ENCODE data around the gene LRRK1. TPM values are rescaled to one million over a fixed set of nuclear protein-coding genes. Genes with fewer than 3 reads are reported as not detected.

LRRK1 gene
- total RNA-seq, 3 donors from 2014 or later (not counting 1 experiment from before 2014, with no cell fraction given), result 1.2 to 5.5 (median 3.2) TPM

- Mint-ChIP-seq H3K27ac (no peak overlapping the region), H3K36me3 (no peaks in the 10 kb centered on the region), H3K27me3 (ENCODE audit: low read depth in 2 of 2) (peaks cover 1 to 5% of the 10 kb centered on the region in 2 donors), H3K9me3 (no peaks in the 10 kb centered on the region), H3K4me1 (no peaks in the 10 kb centered on the region), H3K4me3 (no peak overlapping the region)
- WGBS (ENCODE audit: insufficient coverage), result 93% methylated on average over 17 of the region's 17 CpGs
- peaks cover 3% of the 10 kb centered on the region for H3K4me1 ChIP-seq (ENCODE audit: control insufficient read depth, insufficient read depth, low read length)
- DNase-seq (peak in 1 of 2 donors; percentile 5), ATAC-seq (no peak)
- TF ChIP-seq, protein P1, sequence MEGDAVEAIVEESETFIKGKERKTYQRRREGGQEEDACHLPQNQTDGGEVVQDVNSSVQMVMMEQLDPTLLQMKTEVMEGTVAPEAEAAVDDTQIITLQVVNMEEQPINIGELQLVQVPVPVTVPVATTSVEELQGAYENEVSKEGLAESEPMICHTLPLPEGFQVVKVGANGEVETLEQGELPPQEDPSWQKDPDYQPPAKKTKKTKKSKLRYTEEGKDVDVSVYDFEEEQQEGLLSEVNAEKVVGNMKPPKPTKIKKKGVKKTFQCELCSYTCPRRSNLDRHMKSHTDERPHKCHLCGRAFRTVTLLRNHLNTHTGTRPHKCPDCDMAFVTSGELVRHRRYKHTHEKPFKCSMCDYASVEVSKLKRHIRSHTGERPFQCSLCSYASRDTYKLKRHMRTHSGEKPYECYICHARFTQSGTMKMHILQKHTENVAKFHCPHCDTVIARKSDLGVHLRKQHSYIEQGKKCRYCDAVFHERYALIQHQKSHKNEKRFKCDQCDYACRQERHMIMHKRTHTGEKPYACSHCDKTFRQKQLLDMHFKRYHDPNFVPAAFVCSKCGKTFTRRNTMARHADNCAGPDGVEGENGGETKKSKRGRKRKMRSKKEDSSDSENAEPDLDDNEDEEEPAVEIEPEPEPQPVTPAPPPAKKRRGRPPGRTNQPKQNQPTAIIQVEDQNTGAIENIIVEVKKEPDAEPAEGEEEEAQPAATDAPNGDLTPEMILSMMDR (IDR thresholded peaks at IDR 0.05), result no peak
- H3K9me3 ChIP-seq (ENCODE audit: control insufficient read depth, insufficient read depth, low read length), result no peaks in the 10 kb centered on the region
- H3K4me3 ChIP-seq (ENCODE audit: low read length), result no peak overlapping the region
- intact Hi-C loops (cut with micrococcal nuclease), result no loop called here
- no peak overlapping the region for H3K27ac ChIP-seq (ENCODE audit: low read length)
- no peaks in the 10 kb centered on the region for H3K27me3 ChIP-seq (ENCODE audit: control insufficient read depth, insufficient read depth, low read length)
- H3K36me3 ChIP-seq (ENCODE audit: control insufficient read depth, insufficient read depth, low read length), result no peaks in the 10 kb centered on the region
Measured at GRCh38 chr15:101025896-101026631, 106.9 kb downstream of the LRRK1 start.

DNA sequence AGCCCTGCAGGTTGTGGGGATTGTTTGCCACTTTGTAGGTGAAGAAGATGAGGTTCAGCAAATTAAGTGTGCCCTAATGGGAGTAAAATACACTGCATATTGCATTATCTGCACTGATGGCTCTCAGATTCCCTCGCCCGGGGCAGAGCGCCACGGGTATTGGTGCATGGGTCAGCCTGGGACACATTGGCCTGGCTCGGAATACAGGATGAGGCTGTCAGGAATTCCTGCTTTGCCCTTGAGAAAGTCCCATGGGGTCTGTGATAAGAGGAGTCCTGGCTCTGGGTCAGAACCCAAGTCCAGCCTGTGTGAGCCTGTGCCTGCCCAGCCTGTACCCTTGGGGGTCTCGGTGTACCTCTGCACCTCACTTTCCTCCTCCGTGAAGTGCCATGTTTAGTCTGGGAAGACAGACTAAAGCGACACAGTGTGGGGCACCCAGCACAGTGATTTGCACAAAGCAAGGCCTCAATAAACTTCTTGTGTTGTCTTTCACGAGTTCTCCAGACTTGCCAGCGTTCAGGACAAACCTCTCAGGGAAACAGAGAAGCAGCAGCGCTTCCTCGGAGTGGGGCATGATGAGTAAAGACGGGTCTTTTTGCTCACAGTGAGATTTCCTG, 107.6 kb downstream of the LRRK1 start:
- Mint-ChIP-seq H3K4me3 (no peak overlapping the region), H3K9me3 (no peaks in the 10 kb centered on the region), H3K27me3 (ENCODE audit: low read depth in 2 of 2) (peaks cover 0 to 10% of the 10 kb centered on the region in 2 donors), H3K36me3 (no peaks in the 10 kb centered on the region), H3K27ac (no peak overlapping the region), H3K4me1 (no peaks in the 10 kb centered on the region)
- no peaks in the 10 kb centered on the region for H3K27me3 ChIP-seq (ENCODE audit: control insufficient read depth, insufficient read depth, low read length)
- DNase-seq (peak in 1 of 2 donors; percentile 6), ATAC-seq (no peak)
- H3K27ac ChIP-seq (ENCODE audit: low read length), result no peak overlapping the region
- 93% methylated on average over 13 of the region's 13 CpGs for WGBS (ENCODE audit: insufficient coverage)
- TF ChIP-seq, protein P1 (IDR thresholded peaks at IDR 0.05), result no peak
- H3K9me3 ChIP-seq (ENCODE audit: control insufficient read depth, insufficient read depth, low read length), result no peaks in the 10 kb centered on the region
- H3K4me1 ChIP-seq (ENCODE audit: control insufficient read depth, insufficient read depth, low read length), result peaks cover 3% of the 10 kb centered on the region
- no peaks in the 10 kb centered on the region for H3K36me3 ChIP-seq (ENCODE audit: control insufficient read depth, insufficient read depth, low read length)
- intact Hi-C loops (cut with micrococcal nuclease), result no loop called here
- no peak overlapping the region for H3K4me3 ChIP-seq (ENCODE audit: low read length)

DNA sequence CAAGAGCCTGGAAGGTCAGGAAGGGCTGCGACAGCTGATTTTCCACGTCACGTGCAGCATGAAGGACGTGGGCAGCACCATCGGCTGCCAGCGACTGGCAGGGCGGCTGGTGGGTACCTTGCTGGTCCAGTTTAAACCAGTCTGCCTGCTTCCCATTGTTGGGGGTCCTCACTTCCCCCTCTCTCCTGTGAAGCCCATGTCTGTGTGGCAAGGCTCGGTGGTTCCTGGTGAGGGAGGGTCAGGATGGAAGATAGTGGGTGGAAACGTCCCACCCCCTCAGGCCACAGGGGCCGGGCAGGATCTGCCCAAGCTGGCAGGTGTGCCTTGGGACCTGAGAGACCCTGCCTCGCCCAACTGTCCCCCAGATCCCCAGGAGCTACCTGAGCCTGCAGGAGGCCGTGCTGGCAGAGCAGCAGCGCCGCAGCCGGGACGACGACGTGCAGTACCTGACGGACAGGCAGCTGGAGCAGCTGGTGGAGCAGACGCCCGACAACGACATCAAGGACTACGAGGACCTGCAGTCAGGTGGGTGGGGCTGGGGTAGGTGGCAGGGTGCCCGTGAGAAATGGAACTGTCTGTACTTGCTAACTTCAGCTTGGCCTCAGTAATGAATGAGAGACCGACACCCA, 108.2 kb downstream of the LRRK1 start:
- Histone ChIP-seq H3K36me3 (ENCODE audit: control insufficient read depth, insufficient read depth, low read length) (no peaks in the 10 kb centered on the region), H3K27ac (ENCODE audit: low read length) (no peak overlapping the region), H3K27me3 (ENCODE audit: control insufficient read depth, insufficient read depth, low read length) (no peaks in the 10 kb centered on the region), H3K4me3 (ENCODE audit: low read length) (no peak overlapping the region), H3K9me3 (ENCODE audit: control insufficient read depth, insufficient read depth, low read length) (no peaks in the 10 kb centered on the region), H3K4me1 (ENCODE audit: control insufficient read depth, insufficient read depth, low read length) (peaks cover 3% of the 10 kb centered on the region)
- no peaks in the 10 kb centered on the region for H3K9me3 Mint-ChIP-seq
- H3K4me1 Mint-ChIP-seq, result no peaks in the 10 kb centered on the region
- peaks cover 2 to 15% of the 10 kb centered on the region in 2 donors for H3K27me3 Mint-ChIP-seq (ENCODE audit: low read depth in 2 of 2)
- intact Hi-C loops (cut with micrococcal nuclease), result no loop called here
- ATAC-seq, result no peak
- 92% methylated on average over 25 of the region's 25 CpGs for WGBS (ENCODE audit: insufficient coverage)
- DNase-seq, result peak in 1 of 2 donors; percentile 6
- no peak overlapping the region for H3K27ac Mint-ChIP-seq
- no peaks in the 10 kb centered on the region for H3K36me3 Mint-ChIP-seq
- no peak overlapping the region for H3K4me3 Mint-ChIP-seq
- TF ChIP-seq, protein P1 (IDR thresholded peaks at IDR 0.05), result no peak

Data from natural killer cell (primary cell).